Tibial nerve (tissue), 4 donors: ENCODE data around the gene HOXA11. TPM values are rescaled to one million over a fixed set of nuclear protein-coding genes. Genes with fewer than 3 reads are reported as not detected.
A peak's percentile ranks its signal among the peaks of the same experiment; 100 is the strongest.

Source experiments
- DNase-seq, 2 donors: peaks; one replicate each; pipeline ENCODE4 v3.0.0-alpha.2; 2019; ENCODE audit warnings: low spot score in 2 of 2
- H3K27ac ChIP-seq, 4 donors: fragments of 200-600 bp; sonication (generic) in 3 of 4; one replicate each; pipeline ENCODE4 v1.5.1; 2017 to 2019; ENCODE audit warnings: mild to moderate bottlenecking in 1 of 4
- H3K27me3 ChIP-seq, 2 donors: fragments of 200-600 bp; sonication (generic) in 1 of 2; one replicate each; pipeline versions ENCODE4 v1.5.1 to v1.6.0; 2017 to 2019
- H3K36me3 ChIP-seq, 3 donors: fragments of 200-600 bp; sonication (generic); one replicate each; pipeline ENCODE4 v1.5.1; 2018 to 2019
- H3K4me1 ChIP-seq, 4 donors: fragments of 200-600 bp; sonication (generic) in 3 of 4; one replicate each; pipeline ENCODE4 v1.5.1; 2017 to 2019
- H3K4me3 ChIP-seq, 4 donors: fragments of 200-600 bp; sonication (generic) in 3 of 4; one replicate each; pipeline ENCODE4 v1.5.1; 2017 to 2019; ENCODE audit warnings: mild to moderate bottlenecking in 1 of 4, moderate library complexity in 1 of 4
- H3K9me3 ChIP-seq, 4 donors: fragments of 200-600 bp; sonication (generic) in 3 of 4; one replicate each; pipeline ENCODE4 v1.5.1; 2017 to 2019
- EP300 ChIP-seq, 2 donors: sonication (generic); formaldehyde crosslinking; IDR thresholded peaks; one replicate each; pipeline ENCODE4 v1.6.1; 2017; ENCODE audit warnings: antibody characterized with exemption in 2 of 2, mild to moderate bottlenecking in 1 of 2
- POLR2A ChIP-seq, 2 donors: fragments of 450-650 bp; IDR thresholded peaks; one replicate each; pipeline ENCODE4 v1.6.1; 2017; ENCODE audit warnings: antibody characterized with exemption in 2 of 2, mild to moderate bottlenecking in 2 of 2, moderate library complexity in 2 of 2
- WGBS, 2 donors: methylation state at CpG; one replicate each; pipeline ENCODE4 v1.1.5; 2018; 5-methylcytosine and 5-hydroxymethylcytosine counted together
- total RNA-seq, 4 donors: library from RNA; depleted of rRNA; stranded (reverse); fragments of >200 nt; gene quantifications; one replicate each; pipeline ENCODE4 v1.1.0, GENCODE V29; 2016
- TF ChIP-seq, protein P1 (sequence below), 5 experiments: fragments of 200-600 bp in 3 of 5; fragments of 450-650 bp in 2 of 5; sonication (generic) in 3 of 5; IDR thresholded peaks; one replicate each; pipeline ENCODE4 v1.5.1; 2016 to 2019; ENCODE audit warnings: antibody characterized with exemption in 5 of 5, mild to moderate bottlenecking in 3 of 5, moderate library complexity in 2 of 5

Gene HOXA11
- total RNA-seq, 4 donors from 2014 or later: 5.0 to 13.2 (median 9.5) TPM

DNA sequence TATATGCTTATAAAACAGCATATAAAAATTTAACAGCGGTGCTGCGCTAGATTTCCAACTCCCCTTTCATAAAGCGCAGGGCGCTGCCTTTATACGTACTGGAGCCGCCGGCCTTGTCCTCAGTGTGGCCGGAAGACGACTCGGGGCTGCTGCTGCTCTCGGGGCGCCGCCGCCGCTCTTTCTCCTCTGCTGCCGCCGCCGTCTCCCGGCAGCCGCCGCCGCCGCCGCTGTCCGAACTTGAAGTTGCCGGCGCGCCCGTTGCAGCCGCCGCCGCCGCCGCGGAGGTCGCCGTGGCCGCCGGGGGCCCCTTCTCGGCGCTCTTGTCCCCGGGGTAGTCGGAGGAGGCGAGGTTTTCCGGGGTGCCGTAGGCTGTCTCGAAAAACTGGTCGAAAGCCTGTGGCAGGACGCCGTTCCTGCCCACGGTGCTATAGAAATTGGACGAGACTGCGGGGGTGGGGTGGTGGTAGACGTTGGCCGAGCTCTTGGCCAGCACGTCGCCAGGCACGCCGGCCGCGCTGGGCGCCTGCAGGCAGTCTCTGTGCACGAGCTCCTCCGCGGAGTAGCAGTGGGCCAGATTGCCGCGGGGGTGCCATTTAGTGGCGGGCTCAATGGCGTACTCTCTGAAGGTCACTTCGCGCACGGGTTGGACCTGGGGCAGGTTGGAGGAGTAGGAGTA is 557 bp downstream of the HOXA11 start:
- no peaks in the 10 kb centered on the region for H3K9me3 ChIP-seq
- H3K27ac ChIP-seq: peak overlapping the region; percentile 62 to 81 (median 76)
- peaks cover 0 to 98% of the 10 kb centered on the region in 2 donors for H3K27me3 ChIP-seq
- H3K4me3 ChIP-seq: peak overlapping the region; percentile 30 to 61 (median 45)
- H3K36me3 ChIP-seq: no peaks in the 10 kb centered on the region
- 3 to 4% methylated on average over 19 to 48 of the region's 72 CpGs for WGBS, 2 donors
- DNase-seq: peak in 1 of 2 donors; percentile 22
- TF ChIP-seq POLR2A (IDR thresholded peaks at IDR 0.05) (no peak), EP300 (IDR thresholded peaks at IDR 0.05) (no peak)
- TF ChIP-seq, protein P1, sequence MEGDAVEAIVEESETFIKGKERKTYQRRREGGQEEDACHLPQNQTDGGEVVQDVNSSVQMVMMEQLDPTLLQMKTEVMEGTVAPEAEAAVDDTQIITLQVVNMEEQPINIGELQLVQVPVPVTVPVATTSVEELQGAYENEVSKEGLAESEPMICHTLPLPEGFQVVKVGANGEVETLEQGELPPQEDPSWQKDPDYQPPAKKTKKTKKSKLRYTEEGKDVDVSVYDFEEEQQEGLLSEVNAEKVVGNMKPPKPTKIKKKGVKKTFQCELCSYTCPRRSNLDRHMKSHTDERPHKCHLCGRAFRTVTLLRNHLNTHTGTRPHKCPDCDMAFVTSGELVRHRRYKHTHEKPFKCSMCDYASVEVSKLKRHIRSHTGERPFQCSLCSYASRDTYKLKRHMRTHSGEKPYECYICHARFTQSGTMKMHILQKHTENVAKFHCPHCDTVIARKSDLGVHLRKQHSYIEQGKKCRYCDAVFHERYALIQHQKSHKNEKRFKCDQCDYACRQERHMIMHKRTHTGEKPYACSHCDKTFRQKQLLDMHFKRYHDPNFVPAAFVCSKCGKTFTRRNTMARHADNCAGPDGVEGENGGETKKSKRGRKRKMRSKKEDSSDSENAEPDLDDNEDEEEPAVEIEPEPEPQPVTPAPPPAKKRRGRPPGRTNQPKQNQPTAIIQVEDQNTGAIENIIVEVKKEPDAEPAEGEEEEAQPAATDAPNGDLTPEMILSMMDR (IDR thresholded peaks at IDR 0.05): peak in 1 of 5 experiments; percentile 7
- H3K4me1 ChIP-seq: peaks cover 0 to 67% (median 44%) of the 10 kb centered on the region in 4 donors

DNA sequence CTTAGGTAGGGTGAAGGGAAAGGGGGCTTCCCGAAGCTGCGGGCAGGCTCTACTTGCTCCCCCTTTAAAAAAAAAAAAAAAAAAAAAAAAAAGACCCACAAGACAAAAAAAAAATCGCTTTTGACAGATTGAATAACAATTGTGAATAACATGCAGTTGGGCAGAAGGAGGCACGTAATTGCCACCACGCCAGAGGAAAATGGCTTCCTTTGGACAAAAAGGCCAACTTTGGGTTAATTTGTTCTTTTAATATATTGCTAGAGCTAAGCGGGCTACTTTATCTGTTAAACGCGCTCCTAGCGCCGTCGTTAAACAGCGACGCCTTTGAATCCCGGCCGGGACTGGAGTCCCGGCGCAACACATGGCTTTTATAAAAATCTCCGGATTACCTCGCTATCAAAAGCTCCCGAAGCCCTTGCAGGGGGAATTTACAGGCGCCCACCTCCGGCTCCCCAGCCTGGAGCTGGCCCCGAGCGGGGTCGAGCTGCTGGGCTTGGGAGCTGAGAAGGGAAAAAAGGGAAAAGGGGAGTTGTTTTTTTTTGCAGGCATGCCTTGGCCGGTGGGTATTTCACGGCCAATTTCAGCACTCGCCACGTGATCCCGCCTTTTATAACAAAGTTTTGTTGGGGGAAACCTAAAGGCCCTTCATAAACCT is 1.2 kb downstream of the HOXA11 start:
- DNase-seq: peak in 1 of 2 donors; percentile 15
- peak in 1 of 2 donors; percentile 41 for TF ChIP-seq EP300 (IDR thresholded peaks at IDR 0.05)
- no peak for TF ChIP-seq POLR2A (IDR thresholded peaks at IDR 0.05)
- peaks cover 0 to 64% (median 38%) of the 10 kb centered on the region in 4 donors for H3K4me1 ChIP-seq

DNA sequence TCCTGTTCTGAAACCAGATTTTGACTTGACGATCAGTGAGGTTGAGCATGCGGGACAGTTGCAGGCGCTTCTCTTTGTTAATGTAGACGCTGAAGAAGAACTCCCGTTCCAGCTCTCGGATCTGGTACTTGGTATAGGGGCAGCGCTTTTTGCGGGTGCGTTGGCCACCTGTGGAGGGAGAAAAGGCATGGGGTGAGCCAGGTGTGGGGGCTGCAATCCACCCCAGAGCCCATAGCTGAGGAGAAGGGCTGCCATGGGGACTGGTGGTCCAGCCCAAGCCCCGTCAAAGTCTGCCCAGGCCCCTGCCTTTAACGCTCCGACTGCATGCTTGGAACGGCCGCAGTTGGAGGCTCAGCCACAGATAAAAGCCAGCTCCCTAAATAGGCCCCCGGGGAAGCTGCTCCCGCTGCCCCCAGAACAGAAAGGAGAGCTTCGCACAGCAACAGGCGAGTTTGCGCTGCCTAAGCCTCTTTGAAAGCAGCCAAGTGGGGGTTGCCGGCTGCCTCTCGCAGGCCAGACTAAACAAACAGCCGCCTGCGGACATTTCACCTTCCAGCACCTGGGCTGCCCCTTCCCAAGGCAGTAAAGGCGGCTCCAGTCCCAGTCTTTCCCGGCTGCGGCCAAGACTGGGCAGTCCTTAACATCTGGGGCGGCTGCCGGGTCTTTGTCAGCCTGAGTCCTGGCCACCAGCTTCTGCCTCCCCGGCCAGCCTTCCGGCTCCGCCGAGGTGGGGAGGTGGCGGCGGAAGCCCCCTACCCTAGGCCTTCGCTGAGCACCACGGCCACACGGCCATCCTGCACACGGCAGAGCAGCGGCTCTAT is 2.0 kb downstream of the HOXA11 start:
- DNase-seq: peak in 1 of 2 donors; percentile 13
- WGBS, 2 donors: 10 to 25% methylated on average over 26 to 39 of the region's 39 CpGs
- Histone ChIP-seq H3K4me1 (peaks cover 0 to 56% (median 30%) of the 10 kb centered on the region in 4 donors), H3K4me3 (peak overlapping the region; percentile 30 to 61 (median 45)), H3K36me3 (no peaks in the 10 kb centered on the region), H3K9me3 (no peaks in the 10 kb centered on the region), H3K27ac (peak overlapping the region in 2 of 4 donors; percentile 78 to 81), H3K27me3 (peaks cover 0 to 98% of the 10 kb centered on the region in 2 donors)
- TF ChIP-seq EP300 (IDR thresholded peaks at IDR 0.05) (no peak), POLR2A (IDR thresholded peaks at IDR 0.05) (no peak)
- TF ChIP-seq, protein P1 (IDR thresholded peaks at IDR 0.05): no peak

More for the DNA sequence above, 1.2 kb downstream of the HOXA11 start:
- Histone ChIP-seq H3K27ac (peak overlapping the region in 3 of 4 donors; percentile 73 to 81 (median 78)), H3K27me3 (peaks cover 0 to 98% of the 10 kb centered on the region in 2 donors), H3K9me3 (no peaks in the 10 kb centered on the region), H3K36me3 (no peaks in the 10 kb centered on the region), H3K4me3 (peak overlapping the region; percentile 30 to 61 (median 45))
- 2 to 3% methylated on average over 29 to 30 of the region's 30 CpGs for WGBS, 2 donors

DNA sequence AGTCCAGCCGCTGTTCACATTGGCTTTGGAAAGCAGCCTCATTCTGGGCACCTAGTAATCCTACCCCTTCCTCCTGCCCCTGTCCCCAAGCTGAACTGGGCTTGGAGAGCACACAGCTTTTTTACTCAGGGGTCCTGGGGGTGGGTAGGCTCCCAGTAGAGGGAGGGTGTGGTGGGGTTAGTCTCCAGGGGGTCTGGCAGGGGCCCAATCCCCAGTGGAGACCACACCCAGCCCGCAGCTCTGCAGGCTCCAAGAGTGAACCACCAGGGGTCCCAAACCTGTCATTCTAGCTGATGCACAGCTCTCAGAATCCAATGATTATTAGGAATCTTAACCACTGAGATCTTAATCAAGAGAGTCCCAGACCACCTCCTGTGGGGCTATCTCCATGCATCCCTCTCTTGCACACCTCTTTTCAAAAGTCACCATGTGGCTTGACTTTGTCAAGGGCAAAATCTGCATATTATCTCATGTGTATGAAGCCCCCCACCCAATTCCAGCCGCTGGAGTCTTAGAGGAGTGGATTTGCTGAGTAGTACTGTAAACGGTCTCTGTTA is 2.7 kb downstream of the HOXA11 start:
- Histone ChIP-seq H3K4me3 (peak overlapping the region in 1 of 4 donors; percentile 61), H3K9me3 (no peaks in the 10 kb centered on the region), H3K27ac (peak overlapping the region in 1 of 4 donors; percentile 81), H3K36me3 (no peaks in the 10 kb centered on the region), H3K27me3 (peaks cover 0 to 98% of the 10 kb centered on the region in 2 donors), H3K4me1 (peaks cover 0 to 49% (median 24%) of the 10 kb centered on the region in 4 donors)
- TF ChIP-seq, protein P1 (IDR thresholded peaks at IDR 0.05): no peak
- TF ChIP-seq EP300 (IDR thresholded peaks at IDR 0.05): no peak
- no peak for TF ChIP-seq POLR2A (IDR thresholded peaks at IDR 0.05)
- no peak for DNase-seq
- 51 to 72% methylated on average over 3 to 4 of the region's 4 CpGs for WGBS, 2 donors

DNA sequence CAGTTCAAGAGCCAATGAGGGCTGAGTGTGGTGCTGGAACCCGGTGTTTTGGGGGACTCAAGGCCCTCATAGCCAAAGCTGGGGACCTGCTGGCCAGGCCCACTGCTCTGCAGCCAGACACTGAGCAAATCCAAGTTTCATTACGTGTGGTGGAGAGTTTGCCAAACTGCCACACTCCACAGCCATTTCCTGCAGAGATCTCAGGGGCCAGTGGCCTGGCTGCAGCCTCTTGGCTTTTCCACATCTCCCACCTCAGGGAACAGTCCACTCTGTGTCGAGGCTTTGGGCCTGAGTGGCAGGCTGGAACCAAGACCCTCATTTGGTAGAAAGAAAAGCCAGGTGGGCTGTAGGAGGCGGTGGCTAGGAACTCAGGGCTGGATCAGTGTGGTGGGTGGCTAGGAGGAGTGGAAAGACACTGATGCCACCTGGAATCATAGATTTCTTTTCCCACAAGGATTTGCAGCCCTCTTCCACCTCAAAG is 3.2 kb downstream of the HOXA11 start:
- peak in 1 of 2 donors; percentile 12 for DNase-seq
- TF ChIP-seq, protein P1 (IDR thresholded peaks at IDR 0.05): no peak
- TF ChIP-seq EP300 (IDR thresholded peaks at IDR 0.05) (no peak), POLR2A (IDR thresholded peaks at IDR 0.05) (no peak)
- H3K4me1 ChIP-seq: peaks cover 0 to 52% (median 23%) of the 10 kb centered on the region in 4 donors
- peaks cover 0 to 97% of the 10 kb centered on the region in 2 donors for H3K27me3 ChIP-seq
- no peaks in the 10 kb centered on the region for H3K9me3 ChIP-seq
- H3K4me3 ChIP-seq: no peak overlapping the region
- 68 to 85% methylated on average over 4 of the region's 4 CpGs for WGBS, 2 donors
- no peaks in the 10 kb centered on the region for H3K36me3 ChIP-seq
- peak overlapping the region in 1 of 4 donors; percentile 80 for H3K27ac ChIP-seq
